AG04449 (cell line): ENCODE results near the gene CCL28.

ENCODE experiments used
- CTCF ChIA-PET: fragments of 350-600 bp; formaldehyde crosslinking; extraction: SDS; loops from one replicate; lab custom pipeline; 2021; ENCODE audit warnings: antibody characterized with exemption; lab: Yijun Ruan, JAX
- POLR2A ChIA-PET: fragments of 400-600, 350-600 bp; formaldehyde crosslinking; extraction: SDS; loops from one replicate; lab custom pipeline; 2020; ENCODE audit warnings: antibody characterized with exemption, inconsistent platforms; lab: Yijun Ruan, JAX
- DNase-seq: peaks from one replicate; pipeline ENCODE4 v3.0.0-alpha.2; 2010; ENCODE audit warnings: low read depth, low spot score
- H3K4me3 ChIP-seq: 2 replicates; pipeline ENCODE4 v1.5.1; 2011; ENCODE audit warnings: low read depth, mild to moderate bottlenecking, control low read depth, low read length
- TF ChIP-seq, protein P1 (sequence below): IDR thresholded peaks from one replicate; pipeline ENCODE4 v1.5.1; 2011; ENCODE audit warnings: mild to moderate bottlenecking, moderate library complexity, low read length, control low read depth, inconsistent platforms; ENCODE audit not compliant: insufficient read depth; ENCODE audit errors: missing control alignments

CCL28 gene

DNA sequence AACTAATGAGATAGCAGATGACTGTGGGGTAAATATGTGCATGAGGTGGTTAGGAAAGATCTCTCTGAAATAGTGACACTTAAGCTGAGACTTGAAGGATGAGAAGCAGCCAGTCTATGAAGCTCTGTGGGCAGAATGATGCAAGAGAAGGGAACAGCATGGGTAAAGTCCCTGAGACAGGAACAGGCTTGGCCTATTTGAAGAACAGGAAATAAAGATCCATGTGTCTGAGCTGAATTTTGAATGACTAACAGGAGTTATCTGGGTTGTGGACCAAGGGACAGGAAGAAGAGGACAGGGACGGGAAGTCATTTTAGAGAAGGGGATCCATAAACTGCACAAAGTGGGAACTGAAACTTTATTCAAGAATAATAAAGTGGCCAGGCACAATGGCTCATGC lies 73.3 kb downstream of the CCL28 start:
- ChIA-PET POLR2A (no interaction called here), CTCF (interaction anchor here (1.7 kb wide), 1 partner anchor 51 kb away, joined by 6 read pairs; no protein-coding TSS in a partner anchor)
- no peak for DNase-seq

DNA sequence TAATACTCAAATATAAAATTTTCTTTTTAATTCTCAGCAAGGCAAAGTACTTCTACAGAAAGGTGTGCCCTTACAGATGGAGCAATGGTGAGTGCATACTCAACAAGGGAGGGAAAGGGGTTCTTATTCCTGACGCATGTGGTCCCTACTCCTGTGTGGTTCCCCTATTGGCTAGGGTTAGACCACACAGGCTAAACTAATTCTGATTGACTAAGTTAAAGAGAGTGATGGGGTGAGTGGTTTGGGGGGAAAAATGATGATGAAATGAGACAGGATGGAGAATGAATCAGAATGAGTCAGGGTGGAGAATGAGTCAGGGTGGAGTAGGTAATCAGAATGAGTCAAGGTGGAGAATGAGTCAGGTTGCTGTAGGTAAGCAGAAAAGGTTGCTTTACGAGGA lies 76.0 kb downstream of the CCL28 start:
- CTCF ChIA-PET = no interaction called here
- TF ChIP-seq, protein P1, sequence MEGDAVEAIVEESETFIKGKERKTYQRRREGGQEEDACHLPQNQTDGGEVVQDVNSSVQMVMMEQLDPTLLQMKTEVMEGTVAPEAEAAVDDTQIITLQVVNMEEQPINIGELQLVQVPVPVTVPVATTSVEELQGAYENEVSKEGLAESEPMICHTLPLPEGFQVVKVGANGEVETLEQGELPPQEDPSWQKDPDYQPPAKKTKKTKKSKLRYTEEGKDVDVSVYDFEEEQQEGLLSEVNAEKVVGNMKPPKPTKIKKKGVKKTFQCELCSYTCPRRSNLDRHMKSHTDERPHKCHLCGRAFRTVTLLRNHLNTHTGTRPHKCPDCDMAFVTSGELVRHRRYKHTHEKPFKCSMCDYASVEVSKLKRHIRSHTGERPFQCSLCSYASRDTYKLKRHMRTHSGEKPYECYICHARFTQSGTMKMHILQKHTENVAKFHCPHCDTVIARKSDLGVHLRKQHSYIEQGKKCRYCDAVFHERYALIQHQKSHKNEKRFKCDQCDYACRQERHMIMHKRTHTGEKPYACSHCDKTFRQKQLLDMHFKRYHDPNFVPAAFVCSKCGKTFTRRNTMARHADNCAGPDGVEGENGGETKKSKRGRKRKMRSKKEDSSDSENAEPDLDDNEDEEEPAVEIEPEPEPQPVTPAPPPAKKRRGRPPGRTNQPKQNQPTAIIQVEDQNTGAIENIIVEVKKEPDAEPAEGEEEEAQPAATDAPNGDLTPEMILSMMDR = no peak

More for the DNA sequence above, 73.3 kb downstream of the CCL28 start:
- no peak overlapping the region for H3K4me3 ChIP-seq
- TF ChIP-seq, protein P1 = no peak

DNA sequence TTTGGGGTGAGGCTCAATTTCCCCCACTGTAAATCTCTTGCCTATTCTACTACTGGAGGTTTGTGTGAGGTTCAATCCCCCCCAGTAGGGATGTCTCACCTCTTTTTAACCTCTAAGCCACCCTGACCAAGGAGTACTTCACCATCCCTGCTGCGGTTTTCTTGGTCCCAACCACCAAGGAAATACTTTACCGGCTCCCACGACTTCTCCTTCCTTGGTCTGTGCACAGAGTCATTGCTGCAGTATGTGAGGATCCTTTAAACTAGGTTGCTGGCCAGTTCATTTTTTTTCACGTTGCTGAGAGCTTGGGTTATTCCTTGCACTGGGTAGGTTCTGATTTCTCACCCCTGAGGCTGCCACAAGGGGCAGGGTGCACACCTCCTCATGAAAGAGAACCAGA lies 76.5 kb downstream of the CCL28 start:
- ChIA-PET POLR2A (no interaction called here), CTCF (no interaction called here)
- TF ChIP-seq, protein P1 = no peak
- no peak overlapping the region for H3K4me3 ChIP-seq
- DNase-seq = no peak

More for the DNA sequence above, 76.0 kb downstream of the CCL28 start:
- no peak overlapping the region for H3K4me3 ChIP-seq
- DNase-seq = no peak
- POLR2A ChIA-PET = no interaction called here

DNA sequence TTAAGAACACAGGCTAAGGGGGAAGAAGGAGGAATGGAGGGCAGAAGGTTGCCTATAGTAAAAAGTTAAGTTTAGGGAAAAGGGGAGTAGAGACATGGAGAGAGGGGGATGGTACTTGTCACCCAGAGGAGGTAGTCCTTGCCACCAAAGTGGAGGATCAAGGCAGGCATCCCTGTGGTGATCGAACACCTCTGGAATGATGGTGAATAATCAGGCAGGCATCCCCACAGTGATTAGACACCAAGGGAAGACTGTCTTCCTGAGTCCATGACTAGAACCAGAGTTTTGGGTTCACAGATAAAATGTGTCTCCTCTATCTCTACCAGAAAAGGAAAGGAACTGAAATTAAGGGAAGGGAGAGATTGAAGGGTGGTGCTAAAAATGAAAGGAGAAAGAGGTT lies 79.8 kb downstream of the CCL28 start:
- TF ChIP-seq, protein P1 = no peak
- ChIA-PET CTCF (no interaction called here), POLR2A (no interaction called here)
- H3K4me3 ChIP-seq = no peak overlapping the region
- no peak for DNase-seq
